ENCODE data around the gene PPM1F. TPM values are rescaled to one million over a fixed set of nuclear protein-coding genes. Genes with fewer than 3 reads are reported as not detected.
"Not testable (repeated sequence)": the region's sequence is repeated elsewhere in the genome, so short reads cannot be mapped to it uniquely, and the experiment has no call there.

Gene PPM1F
- total RNA-seq, 1 experiment from 2014 or later, result 9.2 TPM

DNA sequence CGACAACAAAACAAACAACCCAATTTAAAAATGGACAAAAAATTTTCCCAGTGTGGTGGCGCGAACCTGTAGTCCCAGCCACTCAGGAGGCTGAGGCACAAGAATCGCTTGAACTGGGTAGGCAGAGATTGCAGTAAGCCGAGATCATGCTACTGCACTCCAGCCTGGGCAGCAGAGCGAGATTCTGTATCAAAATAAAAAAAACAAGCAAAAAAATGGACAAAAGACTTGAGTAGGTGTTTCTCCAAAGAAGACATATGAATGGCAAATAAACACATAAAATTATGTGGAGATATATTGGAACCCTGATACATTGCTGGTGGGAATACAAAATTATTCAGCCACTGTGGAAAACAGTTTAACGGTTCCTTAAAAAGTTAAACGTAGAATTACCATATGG lies 57.8 kb downstream of the PPM1F start:
- DNase-seq (ENCODE audit: low spot score), result no peak

DNA sequence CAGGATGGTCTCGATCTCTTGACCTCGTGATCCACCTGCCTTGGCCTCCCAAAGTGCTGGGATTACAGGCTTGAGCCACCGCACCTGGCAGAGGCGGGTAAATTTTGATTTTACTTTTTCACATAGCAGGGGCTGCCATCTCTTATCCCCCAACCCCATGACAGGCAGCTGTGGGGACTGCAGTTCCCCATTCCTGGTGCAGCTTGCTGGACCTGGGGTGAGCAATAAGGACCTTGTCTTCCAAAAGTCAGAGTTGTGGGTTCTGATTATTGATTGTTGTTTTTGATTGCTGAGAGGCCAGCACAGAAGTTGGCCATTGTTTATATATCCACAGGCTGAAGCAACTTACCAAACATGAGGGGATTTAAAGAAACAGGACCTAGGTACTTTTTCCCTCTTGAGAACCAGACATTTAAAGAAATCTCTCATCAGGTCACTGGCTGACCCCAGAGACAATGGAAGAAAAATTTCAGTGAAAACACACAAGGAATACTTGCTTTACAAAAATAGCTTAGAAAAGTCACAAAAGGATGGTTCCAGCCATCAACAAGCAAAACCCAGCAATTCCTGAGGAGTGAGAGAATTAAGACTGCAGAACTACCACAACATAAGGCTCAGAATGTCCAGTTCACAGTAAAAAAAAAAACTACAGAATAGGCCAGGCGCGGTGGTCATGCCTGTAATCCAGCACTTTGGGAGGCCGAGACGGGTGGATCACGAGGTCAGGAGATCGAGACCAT lies 63.2 kb downstream of the PPM1F start:
- DNase-seq (ENCODE audit: low spot score), result no peak

DNA sequence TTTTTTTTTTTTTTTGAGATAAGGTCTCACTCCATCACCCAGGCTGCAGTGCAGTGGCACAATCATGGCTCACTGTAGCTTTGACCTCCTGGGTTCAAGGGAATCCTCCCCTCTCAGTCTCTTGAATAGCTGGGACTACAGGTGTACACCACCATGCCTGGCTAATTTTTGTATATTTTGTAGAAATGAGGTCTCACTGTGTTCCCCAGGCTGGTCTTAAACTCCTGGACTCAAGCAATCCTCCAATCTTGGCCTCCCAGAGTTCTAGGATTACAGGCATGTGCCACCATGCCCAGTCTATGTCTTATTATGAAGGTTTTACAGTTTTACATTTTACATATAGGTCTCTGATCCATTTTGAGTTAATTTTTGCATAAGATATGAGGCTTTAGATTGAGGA lies 64.8 kb downstream of the PPM1F start:
- no peak for DNase-seq (ENCODE audit: low spot score)

DNA sequence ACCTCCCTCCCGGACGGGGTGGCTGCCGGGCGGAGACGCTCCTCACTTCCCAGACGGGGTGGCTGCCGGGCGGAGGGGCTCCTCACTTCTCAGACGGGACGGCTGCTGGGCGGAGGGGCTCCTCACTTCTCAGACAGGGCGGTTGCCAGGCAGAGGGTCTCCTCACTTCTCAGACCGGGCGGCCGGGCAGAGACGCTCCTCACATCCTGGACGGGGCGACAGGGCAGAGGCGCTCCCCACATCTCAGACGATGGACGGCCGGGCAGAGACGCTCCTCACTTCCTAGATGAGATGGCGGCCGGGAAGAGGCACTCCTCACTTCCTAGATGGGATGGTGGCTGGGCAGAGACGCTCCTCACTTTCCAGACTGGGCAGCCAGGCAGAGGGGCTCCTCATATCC lies 68.7 kb downstream of the PPM1F start:
- DNase-seq (ENCODE audit: low spot score), result not testable (repeated sequence)

DNA sequence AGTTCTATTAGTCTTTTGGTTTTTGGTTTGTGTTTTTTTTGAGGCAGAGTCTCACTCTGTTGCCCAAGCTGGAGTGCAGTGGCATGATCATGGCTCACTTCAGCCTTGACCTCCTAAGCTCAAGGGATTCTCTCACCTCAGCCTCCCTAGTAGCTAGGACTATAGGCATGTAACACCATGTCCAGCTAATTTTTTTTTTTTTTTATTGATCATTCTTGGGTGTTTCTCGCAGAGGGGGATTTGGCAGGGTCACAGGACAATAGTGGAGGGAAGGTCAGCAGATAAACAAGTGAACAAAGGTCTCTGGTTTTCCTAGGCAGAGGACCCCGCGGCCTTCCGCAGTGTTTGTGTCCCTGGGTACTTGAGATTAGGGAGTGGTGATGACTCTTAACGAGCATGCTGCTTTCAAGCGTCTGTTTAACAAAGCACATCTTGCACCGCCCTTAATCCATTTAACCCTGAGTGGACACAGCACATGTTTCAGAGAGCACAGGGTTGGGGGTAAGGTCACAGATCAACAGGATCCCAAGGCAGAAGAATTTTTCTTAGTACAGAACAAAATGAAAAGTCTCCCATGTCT lies 69.8 kb downstream of the PPM1F start:
- not testable (repeated sequence) for DNase-seq (ENCODE audit: low spot score)

DNA sequence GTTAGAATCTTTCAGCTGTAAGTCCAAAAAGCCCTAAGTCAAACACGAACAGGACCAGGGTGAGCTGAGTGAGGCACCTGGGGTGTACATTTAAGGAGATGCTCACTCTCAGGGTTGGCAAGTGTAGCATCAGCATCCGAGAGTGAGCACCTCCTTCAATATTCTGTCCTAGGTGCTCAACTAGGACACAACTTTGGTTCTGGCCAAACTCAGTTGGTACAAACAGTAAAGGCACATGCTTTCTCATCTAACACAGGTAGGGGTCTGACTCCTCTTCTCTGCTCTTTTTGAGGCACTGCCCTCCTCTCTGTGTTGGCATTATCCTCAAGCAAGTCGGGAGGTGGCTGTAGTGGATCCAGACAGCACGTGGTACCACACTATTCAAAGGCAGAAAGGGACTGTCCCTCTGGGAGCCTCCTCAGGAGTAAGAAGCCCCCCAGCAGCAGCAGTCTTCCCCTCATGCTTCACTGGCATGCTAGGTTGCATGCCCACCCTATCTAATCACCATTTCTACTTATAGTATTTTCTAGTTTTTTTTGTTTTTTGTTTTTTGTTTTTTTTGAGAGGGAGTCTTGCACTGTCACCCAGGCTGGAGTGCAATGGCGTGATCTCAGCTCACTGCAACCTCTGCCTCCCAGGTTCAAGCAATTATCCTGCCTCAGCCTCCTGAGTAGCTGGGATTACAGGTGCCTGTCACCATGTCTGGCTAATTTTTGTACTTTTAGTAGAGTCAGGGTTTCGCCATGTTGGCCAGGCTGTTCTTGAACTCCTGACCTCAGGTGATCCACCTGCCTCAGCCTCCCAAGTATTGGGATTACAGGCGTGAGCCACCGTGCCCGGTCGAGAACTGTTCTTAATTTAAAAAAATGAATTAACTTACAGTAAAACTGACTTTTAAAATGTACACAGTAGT lies 70.6 kb downstream of the PPM1F start:
- DNase-seq (ENCODE audit: low spot score), result no peak

DNA sequence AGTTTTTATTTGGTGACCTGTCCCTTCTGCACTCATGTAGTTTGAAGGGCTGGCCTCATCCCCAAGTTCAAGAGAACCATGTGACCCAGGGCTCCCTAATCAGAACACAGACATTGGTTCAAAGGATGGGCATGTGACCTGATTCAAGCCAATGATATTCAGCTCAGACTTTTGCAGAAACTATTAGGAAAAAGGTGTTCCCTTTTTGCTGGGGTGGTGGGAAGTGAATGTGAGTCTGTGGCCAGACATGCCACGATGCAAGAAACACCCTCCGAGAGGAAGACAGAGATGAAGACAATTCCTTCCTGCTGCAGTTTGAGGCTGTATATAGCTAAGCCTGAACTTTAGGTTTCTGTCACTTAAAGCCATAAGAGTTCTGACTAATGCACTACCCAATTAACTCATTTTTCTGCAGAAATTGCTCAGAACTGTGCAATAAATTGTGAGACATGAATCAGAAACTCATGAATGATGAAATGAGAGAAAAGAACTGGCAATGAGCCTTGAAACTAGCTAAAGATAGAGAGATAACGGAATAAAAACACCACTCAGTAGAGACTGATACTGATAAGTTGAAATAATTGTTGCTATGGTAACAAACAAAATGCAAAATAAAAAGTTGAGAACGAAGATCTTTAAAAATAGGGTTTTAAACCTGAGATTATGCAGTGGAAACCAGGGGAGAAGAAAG lies 76.0 kb downstream of the PPM1F start:
- no peak for DNase-seq (ENCODE audit: low spot score)

DNA sequence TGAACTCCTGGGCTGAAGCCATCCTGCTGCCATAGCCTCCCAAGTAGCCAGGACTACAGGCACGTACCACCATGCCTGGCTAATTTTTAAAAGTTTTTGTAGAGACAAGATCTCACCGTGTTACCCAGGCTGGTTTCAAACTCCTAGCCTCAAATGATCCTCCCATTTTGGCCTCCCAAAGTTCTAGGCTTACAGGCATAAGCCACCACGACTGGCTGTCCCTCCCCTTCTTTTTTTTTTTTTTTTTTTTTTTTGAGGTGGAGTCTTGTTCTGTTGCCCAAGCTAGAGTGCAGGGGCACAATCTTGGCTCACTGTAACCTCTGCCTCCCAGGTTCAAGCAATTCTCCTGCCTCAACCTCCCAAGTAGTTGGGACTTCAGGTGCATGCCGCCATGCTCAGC lies 77.7 kb downstream of the PPM1F start:
- DNase-seq (ENCODE audit: low spot score), result not testable (repeated sequence)

DNA sequence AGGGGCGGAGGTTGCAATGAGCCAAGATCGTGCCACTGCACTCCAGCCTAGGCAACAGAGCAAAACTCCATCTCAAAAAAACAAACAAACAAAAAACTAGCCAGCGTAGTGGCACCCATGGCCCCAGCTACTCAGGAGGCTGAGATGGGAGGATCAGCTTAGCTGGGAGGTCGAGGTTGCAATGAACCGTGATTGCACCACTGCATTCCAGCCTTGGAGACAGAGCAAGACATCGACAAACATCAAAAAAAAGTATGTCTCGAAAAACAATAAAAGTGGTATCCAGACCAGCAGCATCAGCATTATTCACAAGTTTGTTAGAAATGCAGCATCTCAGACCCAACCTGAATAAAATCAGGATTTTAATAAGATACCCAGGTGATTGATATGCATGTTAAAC lies 79.0 kb downstream of the PPM1F start:
- DNase-seq (ENCODE audit: low spot score), result no peak

DNA sequence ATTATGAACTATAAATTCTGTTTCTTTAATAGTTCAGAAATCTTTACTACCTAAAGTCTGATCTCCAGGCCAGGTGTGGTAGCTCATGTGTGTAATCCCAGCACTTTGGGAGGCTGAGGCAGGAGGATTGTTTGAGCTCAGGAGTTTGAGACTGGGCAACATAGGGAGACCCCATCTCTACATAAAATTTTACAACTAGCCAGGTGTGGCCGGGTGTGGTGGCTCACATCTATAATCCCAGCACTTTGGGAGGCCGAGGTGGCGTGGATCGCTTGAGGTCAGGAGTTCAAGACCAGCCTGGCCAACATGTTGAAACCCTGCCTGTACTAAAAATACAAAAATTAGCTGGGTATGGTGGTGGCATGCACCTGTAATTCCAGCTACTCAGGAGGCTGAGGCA lies 79.9 kb downstream of the PPM1F start:
- not testable (repeated sequence) for DNase-seq (ENCODE audit: low spot score)

Other genes with a start within 250 kb of the PPM1F start
- 0.52 and 0.64 TPM in 2 replicates for gene YPEL1, start 217.1 kb downstream of the PPM1F start, total RNA-seq (2014; rRNA removed; shearing (Covaris generic))
- gene MAPK1, start 85.2 kb downstream of the PPM1F start, total RNA-seq (2014; rRNA removed; shearing (Covaris generic)), result 15.1 and 22.1 TPM in 2 replicates
- 9.3 and 10.8 TPM in 2 replicates for gene TOP3B, start 29.9 kb upstream of the PPM1F start, total RNA-seq (2014; rRNA removed; shearing (Covaris generic))